Upper lobe of left lung (tissue), 6 donors: ENCODE results near the gene INAFM1. TPM values are rescaled to one million over a fixed set of nuclear protein-coding genes. Genes with fewer than 3 reads are reported as not detected.
A peak's percentile ranks its signal among the peaks of the same experiment; 100 is the strongest.

Experiments used
- ATAC-seq, 2 donors: fragments of 200-7000 bp; cut with Tn5 transposase; one replicate each; pipeline ENCODE4 v1.9.1; 2022; ENCODE audit warnings: mild to moderate bottlenecking in 2 of 2, moderate library complexity in 2 of 2; ENCODE audit not compliant: low FRiP score in 2 of 2
- DNase-seq, 2 donors: peaks; one replicate each; pipeline ENCODE4 v3.0.0-alpha.2; 2019 to 2020
- H3K27ac ChIP-seq, 4 donors: fragments of 200-600 bp; sonication (generic); one replicate each; pipeline ENCODE4 v1.5.1; 2016 to 2019
- H3K27me3 ChIP-seq, 4 donors: fragments of 200-600 bp; sonication (generic); one replicate each; pipeline ENCODE4 v1.5.1; 2017 to 2019
- H3K36me3 ChIP-seq, 4 donors: fragments of 200-600 bp; sonication (generic); one replicate each; pipeline ENCODE4 v1.5.1; 2016 to 2019
- H3K4me1 ChIP-seq, 4 donors: fragments of 200-600 bp; sonication (generic); one replicate each; pipeline ENCODE4 v1.5.1; 2018 to 2019
- H3K4me3 ChIP-seq, 4 donors: fragments of 200-600 bp; sonication (generic); one replicate each; pipeline ENCODE4 v1.5.1; 2017 to 2019; ENCODE audit warnings: mild to moderate bottlenecking in 2 of 4, moderate library complexity in 1 of 4
- H3K9me3 ChIP-seq, 4 donors: fragments of 200-600 bp; sonication (generic); one replicate each; pipeline ENCODE4 v1.5.1; 2018 to 2019
- CTCF ChIP-seq, 6 experiments: fragments of 450-650 bp in 4 of 6; fragments of 200-600 bp in 2 of 6; sonication (generic) in 2 of 6; IDR thresholded peaks; one replicate each; pipeline ENCODE4 v1.5.1; 2016 to 2019; ENCODE audit warnings: antibody characterized with exemption in 6 of 6
- EP300 ChIP-seq, 4 donors: sonication (generic); formaldehyde crosslinking; IDR thresholded peaks; one replicate each; pipeline ENCODE4 v1.5.1; 2017; ENCODE audit warnings: antibody characterized with exemption in 4 of 4, control low read depth in 2 of 4
- POLR2A ChIP-seq, 4 donors: fragments of 450-650 bp; IDR thresholded peaks; one replicate each; pipeline ENCODE4 v1.5.1; 2016 to 2017; ENCODE audit warnings: antibody characterized with exemption in 4 of 4, mild to moderate bottlenecking in 2 of 4
- POLR2AphosphoS5 ChIP-seq, 2 donors: sonication (generic); formaldehyde crosslinking; IDR thresholded peaks; one replicate each; pipeline ENCODE4 v1.5.1; 2017; ENCODE audit warnings: antibody characterized with exemption in 2 of 2
- WGBS, 2 donors: methylation state at CpG; one replicate each; pipeline ENCODE4 v1.1.5; 2017 to 2018; 5-methylcytosine and 5-hydroxymethylcytosine counted together
- total RNA-seq, 6 donors: library from RNA; depleted of rRNA in 4 of 6; stranded (reverse); fragments of >200 nt in 4 of 6; gene quantifications; one replicate each; pipeline versions ENCODE4 v1.1.0 to v1.2.1, GENCODE V29; 2016 to 2021
- donor health status: DM: no; HTN: no; CAD: no; lungs with moderate emphysema.
- donor health status: DM: no; HTN: yes; CAD: no; lungs with severe emphysema.

INAFM1 gene
- total RNA-seq, 6 donors from 2014 or later: 0.59 to 28.3 (median 22.4) TPM

- no peak overlapping the region for H3K4me3 ChIP-seq
- TF ChIP-seq EP300 (IDR thresholded peaks at IDR 0.05) (no peak), CTCF (IDR thresholded peaks at IDR 0.05) (no peak), POLR2AphosphoS5 (IDR thresholded peaks at IDR 0.05) (no peak), POLR2A (IDR thresholded peaks at IDR 0.05) (no peak)
- peaks cover 27 to 31% (median 29%) of the 10 kb centered on the region in 4 donors for H3K4me1 ChIP-seq
- no peaks in the 10 kb centered on the region for H3K9me3 ChIP-seq
- DNase-seq (no peak), ATAC-seq (no peak)
- WGBS, 2 donors: 68 to 69% methylated on average over 6 of the region's 6 CpGs
- H3K27me3 ChIP-seq: no peaks in the 10 kb centered on the region
- H3K27ac ChIP-seq: peak overlapping the region in 3 of 4 donors; percentile 20 to 99 (median 95)
- H3K36me3 ChIP-seq: peaks cover 13 to 48% (median 37%) of the 10 kb centered on the region in 4 donors
Measured at GRCh38 chr19:47271949-47272348, 2.7 kb upstream of the INAFM1 start.

GRCh38 chr19:47272448-47273312 is 2.0 kb upstream of the INAFM1 start:
- no peak for DNase-seq
- no peaks in the 10 kb centered on the region for H3K27me3 ChIP-seq
- TF ChIP-seq EP300 (IDR thresholded peaks at IDR 0.05): no peak
- peak in 1 of 6 experiments; percentile 17 for TF ChIP-seq CTCF (IDR thresholded peaks at IDR 0.05)
- peaks cover 11 to 41% (median 29%) of the 10 kb centered on the region in 4 donors for H3K36me3 ChIP-seq
- H3K9me3 ChIP-seq: no peaks in the 10 kb centered on the region
- H3K4me3 ChIP-seq: peak overlapping the region; percentile 33 to 94 (median 70)
- H3K4me1 ChIP-seq: peaks cover 27 to 31% (median 30%) of the 10 kb centered on the region in 4 donors
- whole genome bisulfite sequencing, 2 donors: 39 to 58% methylated on average over 24 to 42 of the region's 42 CpGs
- no peak for ATAC-seq
- H3K27ac ChIP-seq: peak overlapping the region; percentile 91 to 99 (median 96)

- peak overlapping the region; percentile 33 to 94 (median 70) for H3K4me3 ChIP-seq
- DNase-seq: peak; percentile 95 to 96
- peaks cover 27 to 31% (median 30%) of the 10 kb centered on the region in 4 donors for H3K4me1 ChIP-seq
- WGBS, 2 donors: 0% methylated on average over 3 to 28 of the region's 54 CpGs
- no peaks in the 10 kb centered on the region for H3K27me3 ChIP-seq
- peaks cover 8 to 33% (median 25%) of the 10 kb centered on the region in 4 donors for H3K36me3 ChIP-seq
- peak; percentile 92 to 95 for ATAC-seq
- peak; percentile 92 to 94 for TF ChIP-seq POLR2AphosphoS5 (IDR thresholded peaks at IDR 0.05)
- TF ChIP-seq POLR2A (IDR thresholded peaks at IDR 0.05): peak in 3 of 4 donors; percentile 82 to 93 (median 83)
- TF ChIP-seq EP300 (IDR thresholded peaks at IDR 0.05): peak in 1 of 4 donors; percentile 45
- peak in 1 of 6 experiments; percentile 18 for TF ChIP-seq CTCF (IDR thresholded peaks at IDR 0.05)
- H3K9me3 ChIP-seq: no peaks in the 10 kb centered on the region
- peak overlapping the region; percentile 91 to 99 (median 96) for H3K27ac ChIP-seq
Measured at GRCh38 chr19:47273313-47274070, 1.2 kb upstream of the INAFM1 start.

GRCh38 chr19:47274891-47275761 is 441 bp downstream of the INAFM1 start:
- WGBS, 2 donors: 19 to 51% methylated on average over 4 to 37 of the region's 82 CpGs
- H3K9me3 ChIP-seq: no peaks in the 10 kb centered on the region
- peak overlapping the region; percentile 15 to 94 (median 70) for H3K4me3 ChIP-seq
- H3K27ac ChIP-seq: peak overlapping the region; percentile 74 to 97 (median 93)
- no peaks in the 10 kb centered on the region for H3K27me3 ChIP-seq
- DNase-seq: no peak
- H3K36me3 ChIP-seq: peaks cover 8 to 19% (median 17%) of the 10 kb centered on the region in 4 donors
- peaks cover 27 to 31% (median 30%) of the 10 kb centered on the region in 4 donors for H3K4me1 ChIP-seq
- no peak for ATAC-seq
- TF ChIP-seq POLR2A (IDR thresholded peaks at IDR 0.05): no peak
- no peak for TF ChIP-seq POLR2AphosphoS5 (IDR thresholded peaks at IDR 0.05)
- no peak for TF ChIP-seq CTCF (IDR thresholded peaks at IDR 0.05)
- no peak for TF ChIP-seq EP300 (IDR thresholded peaks at IDR 0.05)
